HEK293 (cell line): Measurements from ENCODE around the gene ZNF12.
"Not testable (repeated sequence)": the region's sequence is repeated elsewhere in the genome, so short reads cannot be mapped to it uniquely, and the experiment has no call there.

Experiments used
- AEBP2 ChIP-seq: fragments of 450-650 bp; formaldehyde crosslinking; IDR thresholded peaks from 2 replicates; pipeline ENCODE4 v1.5.1; 2016; ENCODE audit warnings: missing biosample characterization, missing genetic modification characterization, borderline replicate concordance
- CTCF ChIP-seq: fragments of 450-650 bp; formaldehyde crosslinking; IDR thresholded peaks from 2 replicates; pipeline ENCODE4 v1.5.1; 2016; ENCODE audit warnings: missing biosample characterization, missing genetic modification characterization
- EGR2 ChIP-seq: fragments of 450-650 bp; formaldehyde crosslinking; IDR thresholded peaks from 2 replicates; pipeline ENCODE4 v1.5.1; 2016; ENCODE audit warnings: low read depth, missing biosample characterization, missing genetic modification characterization
- GFI1B ChIP-seq: fragments of 450-650 bp; formaldehyde crosslinking; IDR thresholded peaks from 2 replicates; pipeline ENCODE4 v1.5.1; 2016; ENCODE audit warnings: missing biosample characterization, missing genetic modification characterization
- KLF1 ChIP-seq: fragments of 450-650 bp; formaldehyde crosslinking; IDR thresholded peaks from 2 replicates; pipeline ENCODE4 v1.5.1; 2016; ENCODE audit warnings: missing biosample characterization, missing genetic modification characterization
- PRDM10 ChIP-seq: fragments of 450-650 bp; formaldehyde crosslinking; IDR thresholded peaks from 2 replicates; pipeline ENCODE4 v1.5.1; 2016; ENCODE audit warnings: missing biosample characterization, missing genetic modification characterization
- REST ChIP-seq: fragments of 450-650 bp; formaldehyde crosslinking; IDR thresholded peaks from 2 replicates; pipeline ENCODE4 v1.5.1; 2016; ENCODE audit warnings: missing biosample characterization, missing genetic modification characterization
- TRIM28 ChIP-seq: IDR thresholded peaks from 2 replicates; pipeline ENCODE4 v1.6.1; 2011; ENCODE audit warnings: low read length, control low read depth, borderline replicate concordance
- ZFP41 ChIP-seq: fragments of 450-650 bp; formaldehyde crosslinking; IDR thresholded peaks from 2 replicates; pipeline ENCODE4 v1.5.1; 2016; ENCODE audit warnings: missing biosample characterization, missing genetic modification characterization, borderline replicate concordance
- ZNF121 ChIP-seq: fragments of 450-650 bp; formaldehyde crosslinking; IDR thresholded peaks from 2 replicates; pipeline ENCODE4 v1.5.1; 2016; ENCODE audit warnings: missing biosample characterization, missing genetic modification characterization
- ZNF202 ChIP-seq: fragments of 450-650 bp; formaldehyde crosslinking; IDR thresholded peaks from 2 replicates; pipeline ENCODE4 v1.5.1; 2016; ENCODE audit warnings: missing biosample characterization, missing genetic modification characterization, borderline replicate concordance
- ZNF248 ChIP-seq: fragments of 450-650 bp; formaldehyde crosslinking; IDR thresholded peaks from 2 replicates; pipeline ENCODE4 v1.5.1; 2017; ENCODE audit warnings: missing biosample characterization, missing genetic modification characterization
- ZNF394 ChIP-seq: fragments of 450-650 bp; formaldehyde crosslinking; IDR thresholded peaks from 2 replicates; pipeline ENCODE4 v1.5.1; 2016; ENCODE audit warnings: missing biosample characterization, missing genetic modification characterization, mild to moderate bottlenecking, moderate library complexity, borderline replicate concordance

GRCh38 chr7:6738415-6738814, 31.7 kb upstream of the ZNF12 start:
- not testable (repeated sequence) for TF ChIP-seq CTCF (tag by site-specific recombination); EGR2 (tag by site-specific recombination); GFI1B (tag by site-specific recombination); TRIM28; ZNF248 (tag by site-specific recombination); ZFP41; ZNF121 (tag by site-specific recombination); KLF1 (tag by site-specific recombination); REST; AEBP2 (tag by site-specific recombination); ZNF394 (tag by site-specific recombination); ZNF202 (tag by site-specific recombination); PRDM10 (tag by site-specific recombination)
